Occipital lobe (tissue), 2 donors: ENCODE data around the gene FAM200B. TPM values are rescaled to one million over a fixed set of nuclear protein-coding genes. Genes with fewer than 3 reads are reported as not detected.
"Not testable (repeated sequence)": the region's sequence is repeated elsewhere in the genome, so short reads cannot be mapped to it uniquely, and the experiment has no call there.

Source experiments
- DNase-seq: peaks from one replicate; lab custom pipeline; 2025; lab: John Stamatoyannopoulos, UW
- total RNA-seq: library from RNA; depleted of rRNA; stranded (reverse); fragments of >200 nt; gene quantifications from one replicate; pipeline ENCODE4 v1.2.3, GENCODE V29; 2014

The FAM200B gene
- total RNA-seq, 1 donor from 2014 or later = 98.4 TPM

- DNase-seq = no peak
These were observed 14.1 kb downstream of the FAM200B start for GRCh38 chr4:15695729-15696128.

- DNase-seq = no peak
These were observed 15.2 kb downstream of the FAM200B start for GRCh38 chr4:15696866-15697265.

GRCh38 chr4:15702941-15703403, 21.3 kb downstream of the FAM200B start, which contains the start of gene BST1:
Gene BST1 (plus strand): TSS chr4:15703065. CDS start chr4:15703145, 80 bp downstream.
- DNase-seq = no peak

- no peak for DNase-seq
These were observed 21.8 kb downstream of the FAM200B start for GRCh38 chr4:15703439-15703838.

- no peak for DNase-seq
These were observed 22.5 kb downstream of the FAM200B start for GRCh38 chr4:15704129-15704528.

GRCh38 chr4:15706646-15707362, 25.2 kb downstream of the FAM200B start:
- DNase-seq = no peak

- DNase-seq = no peak
These were observed 25.7 kb downstream of the FAM200B start for GRCh38 chr4:15707363-15707715.

- no peak for DNase-seq
These were observed 30.1 kb downstream of the FAM200B start for GRCh38 chr4:15711762-15712161.

- DNase-seq = no peak
These were observed 30.6 kb downstream of the FAM200B start for GRCh38 chr4:15712214-15712613.

GRCh38 chr4:15714141-15714540, 32.5 kb downstream of the FAM200B start:
- no peak for DNase-seq

- DNase-seq = no peak
These were observed 33.2 kb downstream of the FAM200B start for GRCh38 chr4:15714646-15715435.

GRCh38 chr4:15716115-15716514, 34.5 kb downstream of the FAM200B start:
- no peak for DNase-seq

GRCh38 chr4:15717086-15717485, 35.5 kb downstream of the FAM200B start:
- no peak for DNase-seq

- no peak for DNase-seq
These were observed 36.2 kb downstream of the FAM200B start for GRCh38 chr4:15717657-15718416.

- DNase-seq = no peak
These were observed 36.8 kb downstream of the FAM200B start for GRCh38 chr4:15718465-15718864.

- DNase-seq = no peak
These were observed 37.3 kb downstream of the FAM200B start for GRCh38 chr4:15718959-15719358.

- DNase-seq = no peak
These were observed 37.9 kb downstream of the FAM200B start for GRCh38 chr4:15719506-15719905.

- no peak for DNase-seq
These were observed 39.2 kb downstream of the FAM200B start for GRCh38 chr4:15720851-15721250.

GRCh38 chr4:15725608-15726007, 44.0 kb downstream of the FAM200B start:
- no peak for DNase-seq

- DNase-seq = no peak
These were observed 48.4 kb downstream of the FAM200B start for GRCh38 chr4:15729910-15730533.

GRCh38 chr4:15733061-15733460, 51.4 kb downstream of the FAM200B start:
- DNase-seq = not testable (repeated sequence)

- DNase-seq = no peak
These were observed 53.9 kb downstream of the FAM200B start for GRCh38 chr4:15735536-15735935.
